ENCODE results near the gene KCNIP4.

Gene KCNIP4

GRCh38 chr4:21716531-21716930 is 232.0 kb downstream of the KCNIP4 start:
- H3K27ac ChIP-seq: no peak overlapping the region
- ChIA-PET CTCF (no interaction called here), POLR2A (ENCODE audit: low non-redundant PET) (no interaction called here)
- no peak for TF ChIP-seq CTCF (conservative IDR thresholded peaks at IDR 0.05; ENCODE audit: low read depth)
- no peak for DNase-seq (ENCODE audit: low spot score)

GRCh38 chr4:21710179-21710835 is 238.3 kb downstream of the KCNIP4 start:
- POLR2A ChIA-PET (ENCODE audit: low non-redundant PET): no interaction called here
- H3K27ac ChIP-seq: no peak overlapping the region
- TF ChIP-seq CTCF (conservative IDR thresholded peaks at IDR 0.05; ENCODE audit: low read depth): no peak
- DNase-seq (ENCODE audit: low spot score): no peak
- CTCF ChIA-PET: no interaction called here

- POLR2A ChIA-PET (ENCODE audit: low non-redundant PET): no interaction called here
- TF ChIP-seq CTCF (conservative IDR thresholded peaks at IDR 0.05; ENCODE audit: low read depth): no peak
- CTCF ChIA-PET: no interaction called here
- DNase-seq (ENCODE audit: low spot score): no peak
- no peak overlapping the region for H3K27ac ChIP-seq
Observed at GRCh38 chr4:21709761-21710160, 238.8 kb downstream of the KCNIP4 start.

- CTCF ChIA-PET: no interaction called here
Observed at GRCh38 chr4:21709031-21709430, 239.5 kb downstream of the KCNIP4 start.

GRCh38 chr4:21699446-21699845 is 249.1 kb downstream of the KCNIP4 start:
- no peak for DNase-seq (ENCODE audit: low spot score)
- POLR2A ChIA-PET (ENCODE audit: low non-redundant PET): no interaction called here
- CTCF ChIA-PET: no interaction called here

More at GRCh38 chr4:21709031-21709430, 239.5 kb downstream of the KCNIP4 start:
- no peak for TF ChIP-seq CTCF (conservative IDR thresholded peaks at IDR 0.05; ENCODE audit: low read depth)
- POLR2A ChIA-PET (ENCODE audit: low non-redundant PET): no interaction called here
- DNase-seq (ENCODE audit: low spot score): no peak
- H3K27ac ChIP-seq: no peak overlapping the region

GRCh38 chr4:21697583-21697982 is 251.0 kb downstream of the KCNIP4 start:
- CTCF ChIA-PET: interaction anchor here (1.1 kb wide), 1 partner anchor 184 kb away, joined by 3 read pairs; no protein-coding TSS in a partner anchor
- POLR2A ChIA-PET (ENCODE audit: low non-redundant PET): no interaction called here
- DNase-seq (ENCODE audit: low spot score): peak; percentile 74
- TF ChIP-seq CTCF (conservative IDR thresholded peaks at IDR 0.05; ENCODE audit: low read depth): no peak
- no peak overlapping the region for H3K27ac ChIP-seq

More at GRCh38 chr4:21699446-21699845, 249.1 kb downstream of the KCNIP4 start:
- no peak for TF ChIP-seq CTCF (conservative IDR thresholded peaks at IDR 0.05; ENCODE audit: low read depth)
- no peak overlapping the region for H3K27ac ChIP-seq
